GM12874 (cell line): Measurements from ENCODE around the gene UBE2Q1.
A peak's percentile ranks its signal among the peaks of the same experiment; 100 is the strongest.

Source experiments
- TF ChIP-seq, protein P1 (sequence below): IDR thresholded peaks from 2 replicates; pipeline ENCODE4 v1.5.1; 2011; ENCODE audit warnings: low read depth, mild to moderate bottlenecking, control low read depth, low read length, moderate library complexity; ENCODE audit not compliant: insufficient read depth

Gene UBE2Q1

DNA sequence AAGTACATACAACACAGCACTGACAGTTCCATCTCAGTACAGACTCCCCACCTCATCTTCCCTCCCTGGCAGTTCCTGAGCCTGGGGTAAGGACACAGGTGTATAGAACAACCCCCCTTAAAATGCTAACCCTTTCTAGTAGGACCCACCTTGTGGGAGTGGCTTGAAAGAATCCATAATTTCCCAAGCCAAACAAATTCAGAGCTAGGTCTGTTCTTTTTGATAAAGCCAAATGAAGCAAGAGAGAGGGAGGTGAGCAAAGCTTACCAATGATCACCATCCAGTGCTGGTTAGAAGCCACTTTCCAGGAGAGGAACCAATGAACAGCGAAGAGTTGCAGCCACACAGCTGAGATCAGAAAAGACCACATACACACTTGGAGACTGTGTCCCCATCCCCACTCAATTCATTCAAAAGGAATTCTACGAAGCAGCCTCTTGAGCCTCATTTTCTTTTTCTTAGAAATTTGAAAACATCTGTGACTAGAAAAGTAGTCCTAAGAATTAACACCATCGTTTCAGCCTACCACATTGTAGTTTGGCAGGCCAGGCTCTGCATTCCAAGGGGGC lies 9.2 kb downstream of the UBE2Q1 start:
- TF ChIP-seq, protein P1, sequence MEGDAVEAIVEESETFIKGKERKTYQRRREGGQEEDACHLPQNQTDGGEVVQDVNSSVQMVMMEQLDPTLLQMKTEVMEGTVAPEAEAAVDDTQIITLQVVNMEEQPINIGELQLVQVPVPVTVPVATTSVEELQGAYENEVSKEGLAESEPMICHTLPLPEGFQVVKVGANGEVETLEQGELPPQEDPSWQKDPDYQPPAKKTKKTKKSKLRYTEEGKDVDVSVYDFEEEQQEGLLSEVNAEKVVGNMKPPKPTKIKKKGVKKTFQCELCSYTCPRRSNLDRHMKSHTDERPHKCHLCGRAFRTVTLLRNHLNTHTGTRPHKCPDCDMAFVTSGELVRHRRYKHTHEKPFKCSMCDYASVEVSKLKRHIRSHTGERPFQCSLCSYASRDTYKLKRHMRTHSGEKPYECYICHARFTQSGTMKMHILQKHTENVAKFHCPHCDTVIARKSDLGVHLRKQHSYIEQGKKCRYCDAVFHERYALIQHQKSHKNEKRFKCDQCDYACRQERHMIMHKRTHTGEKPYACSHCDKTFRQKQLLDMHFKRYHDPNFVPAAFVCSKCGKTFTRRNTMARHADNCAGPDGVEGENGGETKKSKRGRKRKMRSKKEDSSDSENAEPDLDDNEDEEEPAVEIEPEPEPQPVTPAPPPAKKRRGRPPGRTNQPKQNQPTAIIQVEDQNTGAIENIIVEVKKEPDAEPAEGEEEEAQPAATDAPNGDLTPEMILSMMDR, result no peak

- TF ChIP-seq, protein P1, result no peak
Observed at GRCh38 chr1:154548028-154548427, 10.4 kb downstream of the UBE2Q1 start.

DNA sequence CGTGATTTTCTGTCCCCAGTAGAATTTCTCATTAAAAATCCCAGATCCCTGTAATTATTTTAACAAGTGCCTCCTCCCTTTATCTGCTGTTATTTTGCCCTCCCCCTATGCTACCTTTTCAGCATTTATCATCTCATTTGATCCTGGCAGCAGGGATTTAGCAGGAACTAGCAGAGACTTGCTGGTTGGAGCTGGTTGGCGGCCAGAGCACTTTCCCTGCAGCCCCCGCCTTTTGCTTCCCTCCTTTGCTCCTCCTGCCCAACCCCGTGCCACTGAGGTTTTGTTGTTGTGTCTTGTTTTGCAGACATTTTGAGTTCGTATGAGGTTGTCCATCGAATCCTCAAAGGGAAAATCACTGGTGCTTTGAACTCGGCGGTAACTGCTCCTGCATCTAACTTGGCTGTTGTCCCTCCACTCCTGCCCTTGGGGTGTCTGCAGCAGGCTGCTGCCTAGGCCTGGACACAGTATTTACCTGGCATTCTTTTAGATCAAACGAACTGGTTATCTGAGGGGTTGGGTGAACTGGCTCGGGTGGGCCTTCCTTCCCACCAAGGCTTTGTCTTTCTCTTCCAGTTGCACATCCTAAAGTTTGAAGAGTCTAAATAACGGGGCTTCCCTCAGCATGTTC lies 11.2 kb downstream of the UBE2Q1 start:
- TF ChIP-seq, protein P1, result no peak

GRCh38 chr1:154546264-154547063 lies 12.0 kb downstream of the UBE2Q1 start:
- TF ChIP-seq, protein P1, result peak; percentile 87

DNA sequence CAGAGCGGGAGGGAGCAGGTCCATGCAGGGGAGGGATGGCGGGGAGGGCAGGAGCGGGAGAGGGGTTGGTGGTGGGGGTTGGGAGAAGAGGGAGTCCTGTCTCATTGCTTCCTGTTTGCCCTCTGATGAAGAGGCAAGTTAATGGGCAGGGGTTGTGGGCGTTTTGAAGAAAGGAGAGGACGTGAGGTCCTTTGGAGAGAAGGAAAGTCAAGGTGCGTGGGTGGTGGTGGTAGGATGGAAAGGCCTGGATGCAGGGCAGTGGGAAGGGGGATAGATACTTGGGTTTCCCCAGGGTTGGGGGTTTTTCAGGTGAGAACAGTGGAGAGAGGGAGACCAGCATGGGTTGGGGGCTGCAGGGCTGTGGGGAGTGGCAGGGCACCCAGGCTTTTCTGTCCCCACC lies 17.2 kb downstream of the UBE2Q1 start:
- TF ChIP-seq, protein P1, result no peak

DNA sequence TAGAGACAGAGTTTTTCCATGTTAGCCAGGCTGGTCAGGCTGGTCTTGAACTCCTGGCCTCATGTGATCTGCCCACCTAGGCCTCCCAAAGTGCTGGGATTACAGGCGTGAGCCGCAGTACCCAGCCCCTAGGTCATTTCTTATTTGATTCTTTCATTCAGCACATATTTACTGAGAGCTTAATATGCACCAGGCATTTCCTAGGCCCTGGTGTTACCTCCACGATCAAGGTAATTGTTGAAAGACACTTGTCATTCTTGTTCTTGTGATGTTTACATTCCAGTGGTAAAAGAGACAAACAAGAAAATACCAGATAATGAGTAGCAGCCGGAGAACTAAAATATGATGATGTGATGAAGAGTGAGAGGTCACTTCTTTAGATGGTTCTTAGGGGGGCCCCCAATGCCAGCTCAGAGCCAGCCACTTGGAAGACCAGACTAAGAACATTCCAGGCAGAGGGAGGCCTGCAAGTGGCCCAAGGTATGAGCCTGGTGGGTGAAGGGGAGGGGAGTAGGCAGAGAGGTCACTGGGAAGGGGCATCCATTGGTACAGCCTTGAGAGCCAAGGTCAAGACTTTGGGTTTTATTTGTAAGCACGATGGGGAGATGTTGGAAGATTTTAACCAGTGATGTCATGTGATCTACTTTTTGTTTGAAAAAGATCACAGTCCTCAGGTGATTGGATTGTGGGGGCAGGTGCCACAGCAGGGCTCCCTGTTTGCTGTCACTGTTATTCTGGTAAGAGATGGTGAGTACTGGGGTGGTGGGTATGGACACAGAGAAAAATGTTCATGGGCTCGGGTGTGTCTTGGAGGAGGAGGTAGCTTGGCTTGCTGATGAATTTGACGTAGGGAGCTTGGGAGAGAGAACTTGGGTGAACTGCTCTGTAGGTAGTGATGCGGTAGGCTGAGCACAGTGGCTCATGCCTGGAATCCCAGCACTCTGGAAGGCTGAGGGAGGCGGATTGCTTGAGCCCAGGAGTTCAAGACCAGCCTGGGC lies 18.7 kb downstream of the UBE2Q1 start:
- TF ChIP-seq, protein P1, result no peak
